H7 (cell line): ENCODE measurements around the gene CCND2. TPM values are rescaled to one million over a fixed set of nuclear protein-coding genes. Genes with fewer than 3 reads are reported as not detected.

Experiments used
- DNase-seq: peaks from one replicate; pipeline ENCODE4 v3.0.0; 2012
- H3K27me3 ChIP-seq: 2 replicates; pipeline ENCODE4 v1.6.0; 2011; ENCODE audit warnings: mild to moderate bottlenecking, low read length; ENCODE audit not compliant: control insufficient read depth, insufficient read depth
- H3K36me3 ChIP-seq: replicated peaks from 2 replicates; pipeline ENCODE4 v1.5.1; 2011; ENCODE audit warnings: low read length; ENCODE audit not compliant: control insufficient read depth, insufficient read depth
- H3K4me3 ChIP-seq: 2 replicates; pipeline ENCODE4 v1.5.1; 2011; ENCODE audit warnings: low read depth, mild to moderate bottlenecking, control low read depth, low read length, moderate library complexity; ENCODE audit not compliant: insufficient read depth
- total RNA-seq: library from RNA; depleted of rRNA; stranded (reverse); fragments of >200 nt; shearing (Covaris generic); gene quantifications from 2 replicates; pipeline ENCODE4 v1.2.3, GENCODE V29; 2014; rRNA removed

Gene CCND2
- total RNA-seq, 1 experiment from 2014 or later, result 136 TPM

GRCh38 chr12:4303750-4304149 is 30.2 kb downstream of the CCND2 start:
- Histone ChIP-seq H3K4me3 (no peak overlapping the region), H3K27me3 (no peaks in the 10 kb centered on the region), H3K36me3 (peaks cover 39% of the 10 kb centered on the region)
- no peak for DNase-seq

DNA sequence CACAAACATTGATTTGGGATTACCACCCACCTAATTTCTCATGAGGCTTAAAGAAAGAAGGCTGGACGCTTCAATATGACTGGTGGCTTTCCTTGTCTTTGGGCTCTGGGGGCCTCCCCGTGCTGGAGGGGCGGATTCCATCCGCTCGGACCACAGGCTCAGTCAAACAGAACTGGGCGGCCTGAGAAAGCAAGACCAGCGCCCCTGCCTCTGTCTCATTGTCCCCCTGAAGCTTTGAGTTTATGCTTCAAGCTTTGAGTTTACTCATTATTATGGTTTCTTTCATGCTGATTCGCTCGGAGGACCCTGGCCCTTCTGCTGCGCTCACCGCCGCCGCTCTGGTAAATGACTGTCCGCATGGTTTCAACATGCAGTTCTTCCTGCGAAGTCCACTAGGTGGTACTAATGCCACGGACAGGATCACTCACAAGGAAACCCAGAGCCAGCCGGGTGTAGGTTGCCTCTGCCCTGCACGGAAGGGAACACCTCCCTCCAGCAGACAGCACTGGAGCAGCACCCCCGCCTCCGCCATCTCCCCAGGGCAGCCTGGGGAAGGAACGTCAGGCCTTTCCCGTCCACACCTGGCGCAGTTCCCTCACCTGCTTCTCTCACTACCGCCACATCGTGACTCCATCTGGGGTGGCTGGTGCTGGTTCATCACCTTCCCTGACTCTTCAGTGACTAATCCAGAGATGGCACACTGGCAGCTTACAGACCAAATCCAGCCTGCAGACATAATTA is 34.2 kb downstream of the CCND2 start:
- Histone ChIP-seq H3K27me3 (no peaks in the 10 kb centered on the region), H3K36me3 (peaks cover 13% of the 10 kb centered on the region), H3K4me3 (peak overlapping the region; percentile 7; the same call in 1 of the 2 replicates)
- DNase-seq, result peak; percentile 93

- no peak overlapping the region for H3K4me3 ChIP-seq
- no peaks in the 10 kb centered on the region for H3K27me3 ChIP-seq
- no peak for DNase-seq
- peaks cover 11% of the 10 kb centered on the region for H3K36me3 ChIP-seq
These were observed 34.9 kb downstream of the CCND2 start for GRCh38 chr12:4308334-4308950.

GRCh38 chr12:4311776-4312175 is 38.2 kb downstream of the CCND2 start:
- Histone ChIP-seq H3K27me3 (no peaks in the 10 kb centered on the region), H3K4me3 (no peak overlapping the region), H3K36me3 (no peaks in the 10 kb centered on the region)
- no peak for DNase-seq

GRCh38 chr12:4312251-4312650 is 38.7 kb downstream of the CCND2 start:
- no peaks in the 10 kb centered on the region for H3K27me3 ChIP-seq
- H3K4me3 ChIP-seq, result no peak overlapping the region
- DNase-seq, result no peak
- H3K36me3 ChIP-seq, result no peaks in the 10 kb centered on the region

DNA sequence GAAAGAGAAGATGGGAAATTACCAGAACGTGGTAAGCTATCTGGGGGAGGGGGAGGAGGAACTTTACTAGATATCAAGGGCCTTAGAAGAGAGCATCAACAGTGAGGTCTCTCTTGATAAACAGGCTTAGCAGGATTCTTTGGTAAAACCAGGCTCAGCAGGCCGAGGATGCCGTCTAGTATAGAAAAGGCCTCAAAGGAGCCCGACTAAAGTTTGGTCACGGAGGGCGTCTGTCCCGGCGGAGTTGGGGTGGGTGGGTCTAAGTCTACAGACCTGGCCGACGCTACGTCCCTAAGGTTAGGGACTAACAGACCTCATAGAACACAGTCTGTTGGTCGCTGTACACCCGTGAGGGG is 46.9 kb downstream of the CCND2 start:
- Histone ChIP-seq H3K36me3 (no peaks in the 10 kb centered on the region), H3K4me3 (peak overlapping the region; percentile 57), H3K27me3 (no peaks in the 10 kb centered on the region; the same call in 1 of the 2 replicates)
- no peak for DNase-seq

- Histone ChIP-seq H3K36me3 (no peaks in the 10 kb centered on the region), H3K27me3 (no peaks in the 10 kb centered on the region; the same call in 1 of the 2 replicates), H3K4me3 (peak within 1 kb of the TSS; percentile 57)
- peak; percentile 99 for DNase-seq
These were observed 47.5 kb downstream of the CCND2 start, which contains the start of gene TIGAR for GRCh38 chr12:4320853-4321701. TIGAR (plus strand) TSS chr12:4321213; CDS start chr12:4321272, 59 bp downstream.

GRCh38 chr12:4322726-4323125 is 49.2 kb downstream of the CCND2 start:
- Histone ChIP-seq H3K4me3 (no peak overlapping the region), H3K27me3 (no peaks in the 10 kb centered on the region; the same call in 1 of the 2 replicates), H3K36me3 (no peaks in the 10 kb centered on the region)
- no peak for DNase-seq

Other genes starting within 250 kb of the CCND2 start
- 2.6 and 3.4 TPM in 2 replicates for gene TIGAR, start 47.5 kb downstream of the CCND2 start, total RNA-seq
- 0.17 and 0.37 TPM in 2 replicates for gene FGF23, start 106.0 kb downstream of the CCND2 start, total RNA-seq
- not detected in 2 replicates for gene FGF6, start 172.1 kb downstream of the CCND2 start, total RNA-seq